ENCODE measurements around the gene C14orf119. TPM values are rescaled to one million over a fixed set of nuclear protein-coding genes. Genes with fewer than 3 reads are reported as not detected.

Gene C14orf119
- polyA plus RNA-seq, 3 donors from 2014 or later = 85.2 to 184 (median 135) TPM

Other genes starting within 250 kb of the C14orf119 start
- gene LRP10, start 223.8 kb upstream of the C14orf119 start, polyA plus RNA-seq = 100 to 1,000 TPM in 2 of 3 donors, 10 to 100 TPM in 1; 74.6 to 146 (median 136) TPM
- under 1 TPM; 0.22 to 0.74 (median 0.66) TPM for gene REM2, start 212.3 kb upstream of the C14orf119 start, polyA plus RNA-seq
- 10 to 100 TPM; 80.9 to 91.9 (median 85.5) TPM for gene RBM23, start 176.4 kb upstream of the C14orf119 start, polyA plus RNA-seq
- gene PRMT5, start 166.1 kb upstream of the C14orf119 start, polyA plus RNA-seq = 10 to 100 TPM; 32.9 to 34.9 (median 34.7) TPM
- 10 to 100 TPM; 23.0 to 26.2 (median 23.2) TPM for gene HAUS4, start 138.4 kb upstream of the C14orf119 start, polyA plus RNA-seq
- under 1 TPM in 2 of 3 donors, not detected in 1; 0.18 to 0.21 TPM for gene AJUBA, start 113.0 kb upstream of the C14orf119 start, polyA plus RNA-seq
- gene C14orf93, start 85.4 kb upstream of the C14orf119 start, polyA plus RNA-seq = 1 to 10 TPM; 3.4 to 9.8 (median 5.0) TPM
- gene PSMB5, start 60.6 kb upstream of the C14orf119 start, polyA plus RNA-seq = 10 to 100 TPM; 25.6 to 54.3 (median 39.7) TPM
- gene PSMB11, start 53.3 kb upstream of the C14orf119 start, polyA plus RNA-seq = not detected
- 1 to 10 TPM in 1 of 3 donors, under 1 TPM in 2; 0.64 to 1.2 (median 0.78) TPM for gene CDH24, start 38.0 kb upstream of the C14orf119 start, polyA plus RNA-seq
- 10 to 100 TPM in 1 of 3 donors, 1 to 10 TPM in 1, under 1 TPM in 1; 0.40 to 15.0 (median 4.5) TPM for gene ACIN1, start 369 bp upstream of the C14orf119 start, polyA plus RNA-seq
- gene CIROP, start 9.5 kb downstream of the C14orf119 start, polyA plus RNA-seq = not detected
- not detected for gene CEBPE, start 23.8 kb downstream of the C14orf119 start, polyA plus RNA-seq
- gene SLC7A8, start 88.2 kb downstream of the C14orf119 start, polyA plus RNA-seq = under 1 TPM in 1 of 3 donors, not detected in 2; 0.45 TPM
- not detected for gene RNF212B, start 142.4 kb downstream of the C14orf119 start, polyA plus RNA-seq
- 1 to 10 TPM; 1.2 to 4.9 (median 2.1) TPM for gene HOMEZ, start 190.6 kb downstream of the C14orf119 start, polyA plus RNA-seq
- 1 to 10 TPM in 2 of 3 donors, not detected in 1; 1.4 to 2.0 TPM for gene PPP1R3E, start 207.4 kb downstream of the C14orf119 start, polyA plus RNA-seq
- gene BCL2L2, start 211.3 kb downstream of the C14orf119 start, polyA plus RNA-seq = 1 to 10 TPM in 1 of 3 donors, under 1 TPM in 2; 0.07 to 1.2 (median 0.69) TPM
- gene PABPN1, start 226.0 kb downstream of the C14orf119 start, polyA plus RNA-seq = 100 to 1,000 TPM in 2 of 3 donors, 10 to 100 TPM in 1; 86.2 to 114 (median 113) TPM